Measurements from ENCODE around the gene EMCN. TPM values are rescaled to one million over a fixed set of nuclear protein-coding genes. Genes with fewer than 3 reads are reported as not detected.

Gene EMCN
- total and polyA plus RNA-seq, 5 donors from 2014 or later, result not detected

GRCh38 chr4:100372432-100372831 lies 145.4 kb downstream of the EMCN start:
- no peaks in the 10 kb centered on the region for H3K4me1 ChIP-seq (ENCODE audit: control insufficient read depth, insufficient read depth, low read length, poor library complexity, severe bottlenecking)
- H3K27me3 ChIP-seq (ENCODE audit: control insufficient read depth, insufficient read depth, low read length), result no peaks in the 10 kb centered on the region
- H3K9me3 Mint-ChIP-seq, result peaks cover 0 to 5% (median 0%) of the 10 kb centered on the region in 7 donors
- no peaks in the 10 kb centered on the region for H3K9me3 ChIP-seq (ENCODE audit: control insufficient read depth in 2 of 2, low read length in 2 of 2)
- no peaks in the 10 kb centered on the region for H3K36me3 Mint-ChIP-seq
- no peak for DNase-seq
- H3K27me3 Mint-ChIP-seq, result no peaks in the 10 kb centered on the region
- no peaks in the 10 kb centered on the region for H3K4me1 Mint-ChIP-seq
- H3K4me3 ChIP-seq (ENCODE audit: low read depth, low read length), result no peak overlapping the region
- H3K27ac ChIP-seq (ENCODE audit: insufficient read depth, low read length, poor library complexity, severe bottlenecking), result no peak overlapping the region
- H3K4me3 Mint-ChIP-seq, result no peak overlapping the region
- ATAC-seq (ENCODE audit: low read depth in 2 of 2), result no peak
- H3K27ac Mint-ChIP-seq, result no peak overlapping the region
- no peaks in the 10 kb centered on the region for H3K36me3 ChIP-seq (ENCODE audit: control insufficient read depth, insufficient read depth, low read length)

GRCh38 chr4:100369871-100370270 lies 148.0 kb downstream of the EMCN start:
- Mint-ChIP-seq H3K27me3 (no peaks in the 10 kb centered on the region), H3K27ac (no peak overlapping the region), H3K9me3 (peaks cover 0 to 2% (median 0%) of the 10 kb centered on the region in 7 donors), H3K36me3 (no peaks in the 10 kb centered on the region), H3K4me1 (no peaks in the 10 kb centered on the region), H3K4me3 (no peak overlapping the region)
- no peaks in the 10 kb centered on the region for H3K9me3 ChIP-seq (ENCODE audit: control insufficient read depth in 2 of 2, low read length in 2 of 2)
- H3K27ac ChIP-seq (ENCODE audit: insufficient read depth, low read length, poor library complexity, severe bottlenecking), result no peak overlapping the region
- no peaks in the 10 kb centered on the region for H3K4me1 ChIP-seq (ENCODE audit: control insufficient read depth, insufficient read depth, low read length, poor library complexity, severe bottlenecking)
- ATAC-seq (ENCODE audit: low read depth in 2 of 2) (no peak), DNase-seq (no peak)
- no peaks in the 10 kb centered on the region for H3K36me3 ChIP-seq (ENCODE audit: control insufficient read depth, insufficient read depth, low read length)
- H3K4me3 ChIP-seq (ENCODE audit: low read depth, low read length), result no peak overlapping the region
- no peaks in the 10 kb centered on the region for H3K27me3 ChIP-seq (ENCODE audit: control insufficient read depth, insufficient read depth, low read length)

- Mint-ChIP-seq H3K4me3 (no peak overlapping the region), H3K9me3 (peaks cover 0 to 2% (median 0%) of the 10 kb centered on the region in 7 donors), H3K27ac (no peak overlapping the region), H3K27me3 (no peaks in the 10 kb centered on the region), H3K36me3 (no peaks in the 10 kb centered on the region), H3K4me1 (no peaks in the 10 kb centered on the region)
- no peak overlapping the region for H3K27ac ChIP-seq (ENCODE audit: insufficient read depth, low read length, poor library complexity, severe bottlenecking)
- no peaks in the 10 kb centered on the region for H3K36me3 ChIP-seq (ENCODE audit: control insufficient read depth, insufficient read depth, low read length)
- DNase-seq (no peak), ATAC-seq (ENCODE audit: low read depth in 2 of 2) (no peak)
- H3K27me3 ChIP-seq (ENCODE audit: control insufficient read depth, insufficient read depth, low read length), result no peaks in the 10 kb centered on the region
- H3K9me3 ChIP-seq (ENCODE audit: control insufficient read depth in 2 of 2, low read length in 2 of 2), result no peaks in the 10 kb centered on the region
- no peak overlapping the region for H3K4me3 ChIP-seq (ENCODE audit: low read depth, low read length)
- no peaks in the 10 kb centered on the region for H3K4me1 ChIP-seq (ENCODE audit: control insufficient read depth, insufficient read depth, low read length, poor library complexity, severe bottlenecking)
Measured at GRCh38 chr4:100367451-100367850, 150.4 kb downstream of the EMCN start.

GRCh38 chr4:100366213-100366612 lies 151.6 kb downstream of the EMCN start:
- no peak for ATAC-seq (ENCODE audit: low read depth in 2 of 2)
- no peaks in the 10 kb centered on the region for H3K36me3 ChIP-seq (ENCODE audit: control insufficient read depth, insufficient read depth, low read length)
- Mint-ChIP-seq H3K27me3 (no peaks in the 10 kb centered on the region), H3K9me3 (peaks cover 0 to 2% (median 0%) of the 10 kb centered on the region in 7 donors), H3K4me3 (no peak overlapping the region), H3K36me3 (no peaks in the 10 kb centered on the region), H3K4me1 (no peaks in the 10 kb centered on the region), H3K27ac (no peak overlapping the region)
- no peaks in the 10 kb centered on the region for H3K9me3 ChIP-seq (ENCODE audit: control insufficient read depth in 2 of 2, low read length in 2 of 2)
- no peaks in the 10 kb centered on the region for H3K27me3 ChIP-seq (ENCODE audit: control insufficient read depth, insufficient read depth, low read length)
- H3K4me3 ChIP-seq (ENCODE audit: low read depth, low read length), result no peak overlapping the region
- no peak for DNase-seq
- no peak overlapping the region for H3K27ac ChIP-seq (ENCODE audit: insufficient read depth, low read length, poor library complexity, severe bottlenecking)
- no peaks in the 10 kb centered on the region for H3K4me1 ChIP-seq (ENCODE audit: control insufficient read depth, insufficient read depth, low read length, poor library complexity, severe bottlenecking)

GRCh38 chr4:100362366-100362765 lies 155.5 kb downstream of the EMCN start:
- no peak overlapping the region for H3K4me3 Mint-ChIP-seq
- Histone ChIP-seq H3K27me3 (ENCODE audit: control insufficient read depth, insufficient read depth, low read length) (no peaks in the 10 kb centered on the region), H3K4me1 (ENCODE audit: control insufficient read depth, insufficient read depth, low read length, poor library complexity, severe bottlenecking) (no peaks in the 10 kb centered on the region), H3K4me3 (ENCODE audit: low read depth, low read length) (no peak overlapping the region), H3K27ac (ENCODE audit: insufficient read depth, low read length, poor library complexity, severe bottlenecking) (no peak overlapping the region), H3K9me3 (ENCODE audit: control insufficient read depth in 2 of 2, low read length in 2 of 2) (peaks cover 0 to under 1% of the 10 kb centered on the region in 2 experiments), H3K36me3 (ENCODE audit: control insufficient read depth, insufficient read depth, low read length) (no peaks in the 10 kb centered on the region)
- no peak for ATAC-seq (ENCODE audit: low read depth in 2 of 2)
- no peak overlapping the region for H3K27ac Mint-ChIP-seq
- no peaks in the 10 kb centered on the region for H3K27me3 Mint-ChIP-seq
- H3K4me1 Mint-ChIP-seq, result no peaks in the 10 kb centered on the region
- no peak for DNase-seq
- H3K9me3 Mint-ChIP-seq, result peaks cover 0 to 14% (median 2%) of the 10 kb centered on the region in 7 donors
- no peaks in the 10 kb centered on the region for H3K36me3 Mint-ChIP-seq

- Histone ChIP-seq H3K27ac (ENCODE audit: insufficient read depth, low read length, poor library complexity, severe bottlenecking) (no peak overlapping the region), H3K4me1 (ENCODE audit: control insufficient read depth, insufficient read depth, low read length, poor library complexity, severe bottlenecking) (no peaks in the 10 kb centered on the region), H3K27me3 (ENCODE audit: control insufficient read depth, insufficient read depth, low read length) (no peaks in the 10 kb centered on the region), H3K9me3 (ENCODE audit: control insufficient read depth in 2 of 2, low read length in 2 of 2) (peaks cover 0 to 3% of the 10 kb centered on the region in 2 experiments), H3K4me3 (ENCODE audit: low read depth, low read length) (no peak overlapping the region), H3K36me3 (ENCODE audit: control insufficient read depth, insufficient read depth, low read length) (no peaks in the 10 kb centered on the region)
- Mint-ChIP-seq H3K4me3 (no peak overlapping the region), H3K4me1 (no peaks in the 10 kb centered on the region), H3K27ac (no peak overlapping the region), H3K9me3 (peaks cover 0 to 16% (median 5%) of the 10 kb centered on the region in 7 donors), H3K27me3 (no peaks in the 10 kb centered on the region), H3K36me3 (no peaks in the 10 kb centered on the region)
- no peak for DNase-seq
- ATAC-seq (ENCODE audit: low read depth in 2 of 2), result no peak
Measured at GRCh38 chr4:100361336-100361735, 156.5 kb downstream of the EMCN start.

- Mint-ChIP-seq H3K27me3 (no peaks in the 10 kb centered on the region), H3K27ac (no peak overlapping the region), H3K9me3 (peaks cover 0 to 16% (median 5%) of the 10 kb centered on the region in 7 donors), H3K4me1 (no peaks in the 10 kb centered on the region), H3K36me3 (no peaks in the 10 kb centered on the region), H3K4me3 (no peak overlapping the region)
- Histone ChIP-seq H3K4me1 (ENCODE audit: control insufficient read depth, insufficient read depth, low read length, poor library complexity, severe bottlenecking) (no peaks in the 10 kb centered on the region), H3K36me3 (ENCODE audit: control insufficient read depth, insufficient read depth, low read length) (no peaks in the 10 kb centered on the region), H3K4me3 (ENCODE audit: low read depth, low read length) (no peak overlapping the region), H3K9me3 (ENCODE audit: control insufficient read depth in 2 of 2, low read length in 2 of 2) (peaks cover 0 to 3% of the 10 kb centered on the region in 2 experiments), H3K27ac (ENCODE audit: insufficient read depth, low read length, poor library complexity, severe bottlenecking) (no peak overlapping the region), H3K27me3 (ENCODE audit: control insufficient read depth, insufficient read depth, low read length) (no peaks in the 10 kb centered on the region)
- no peak for DNase-seq
- no peak for ATAC-seq (ENCODE audit: low read depth in 2 of 2)
Measured at GRCh38 chr4:100360211-100360610, 157.6 kb downstream of the EMCN start.

- Mint-ChIP-seq H3K9me3 (peaks cover 0 to 16% (median 5%) of the 10 kb centered on the region in 7 donors), H3K36me3 (no peaks in the 10 kb centered on the region), H3K27ac (no peak overlapping the region), H3K4me1 (no peaks in the 10 kb centered on the region), H3K27me3 (no peaks in the 10 kb centered on the region), H3K4me3 (no peak overlapping the region)
- Histone ChIP-seq H3K27ac (ENCODE audit: insufficient read depth, low read length, poor library complexity, severe bottlenecking) (no peak overlapping the region), H3K36me3 (ENCODE audit: control insufficient read depth, insufficient read depth, low read length) (no peaks in the 10 kb centered on the region), H3K4me1 (ENCODE audit: control insufficient read depth, insufficient read depth, low read length, poor library complexity, severe bottlenecking) (no peaks in the 10 kb centered on the region), H3K9me3 (ENCODE audit: control insufficient read depth in 2 of 2, low read length in 2 of 2) (peaks cover 0 to 3% of the 10 kb centered on the region in 2 experiments), H3K27me3 (ENCODE audit: control insufficient read depth, insufficient read depth, low read length) (no peaks in the 10 kb centered on the region), H3K4me3 (ENCODE audit: low read depth, low read length) (no peak overlapping the region)
- DNase-seq (no peak), ATAC-seq (ENCODE audit: low read depth in 2 of 2) (no peak)
Measured at GRCh38 chr4:100359441-100359840, 158.4 kb downstream of the EMCN start.
